Stimulated activated CD4-positive, alpha-beta T cell treated with anti-CD3 and anti-CD28 coated beads, Interleukin-2, amount 100 ng/mL, for 4 hours (primary cell): ENCODE data around the gene BICRAL.
"Not testable (repeated sequence)": the region's sequence is repeated elsewhere in the genome, so short reads cannot be mapped to it uniquely, and the experiment has no call there.

Source experiments
- DNase-seq: peaks from one replicate; pipeline ENCODE4 v3.0.0-alpha.2; 2020; ENCODE audit warnings: low read depth

Gene BICRAL

GRCh38 chr6:42781796-42782688, at the start of gene BICRAL:
BICRAL (plus strand) TSS chr6:42782052; CDS start chr6:42822023, 39,971 bp downstream.
- DNase-seq: peak; percentile 57

GRCh38 chr6:42733867-42734481, 47.9 kb upstream of the BICRAL start:
- DNase-seq: not testable (repeated sequence)

GRCh38 chr6:42735976-42736375, 45.9 kb upstream of the BICRAL start:
- DNase-seq: no peak

- DNase-seq: no peak
Measured at GRCh38 chr6:42740725-42741124, 41.1 kb upstream of the BICRAL start.

GRCh38 chr6:42742116-42742894, 39.5 kb upstream of the BICRAL start:
- no peak for DNase-seq

DNA sequence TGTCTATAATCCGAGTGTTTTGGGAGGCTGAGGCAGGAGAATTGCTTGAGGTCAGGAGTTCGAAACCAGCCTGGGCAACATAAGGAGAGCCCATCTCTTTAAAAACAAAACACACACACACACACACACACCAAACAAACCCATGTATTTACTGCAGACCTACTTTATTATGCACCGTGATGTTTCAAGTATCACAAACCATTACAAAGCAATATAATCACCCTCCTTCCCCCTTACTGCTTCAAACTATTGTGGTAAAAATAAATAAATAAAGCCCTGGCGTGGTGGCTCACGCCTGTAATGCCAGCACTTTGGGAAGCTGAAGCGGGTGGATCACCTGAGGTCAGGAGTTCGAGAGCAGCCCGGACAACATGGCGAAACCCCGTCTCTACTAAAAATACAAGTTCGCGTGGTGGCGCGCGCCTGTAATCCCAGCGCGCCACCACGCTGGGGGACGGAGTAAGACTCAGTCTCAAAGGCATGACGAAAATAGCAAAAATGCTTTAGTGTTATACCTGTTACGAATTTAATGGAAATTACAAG, 37.4 kb upstream of the BICRAL start:
- DNase-seq: no peak

DNA sequence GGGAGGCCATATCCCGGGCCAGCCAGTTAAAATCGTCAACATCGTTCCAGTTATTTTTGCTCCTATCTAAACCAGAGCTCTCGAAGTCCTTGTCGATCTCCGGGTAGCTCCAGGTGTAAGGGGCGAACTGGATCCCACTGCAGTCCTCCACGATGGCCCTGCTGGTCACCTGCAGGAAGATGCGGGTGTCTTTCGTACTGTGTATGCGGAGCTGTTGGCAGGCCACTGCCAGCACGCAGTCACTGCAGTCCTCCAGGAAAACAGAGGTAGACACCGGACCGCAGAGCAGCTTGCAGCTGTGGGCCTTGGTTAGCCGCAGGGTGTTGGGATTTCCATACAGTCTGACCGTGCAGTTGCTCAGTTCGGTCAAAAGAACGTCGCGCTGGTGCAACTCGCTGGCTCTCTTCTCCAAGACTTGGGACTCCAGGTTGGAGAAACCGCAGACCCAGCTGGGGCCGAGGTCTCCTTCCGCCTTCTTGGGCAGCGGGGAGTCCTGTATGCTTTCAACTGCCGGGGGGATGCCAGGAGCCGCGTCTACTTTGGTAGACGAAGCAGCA, 36.7 kb upstream of the BICRAL start:
- DNase-seq: no peak

DNA sequence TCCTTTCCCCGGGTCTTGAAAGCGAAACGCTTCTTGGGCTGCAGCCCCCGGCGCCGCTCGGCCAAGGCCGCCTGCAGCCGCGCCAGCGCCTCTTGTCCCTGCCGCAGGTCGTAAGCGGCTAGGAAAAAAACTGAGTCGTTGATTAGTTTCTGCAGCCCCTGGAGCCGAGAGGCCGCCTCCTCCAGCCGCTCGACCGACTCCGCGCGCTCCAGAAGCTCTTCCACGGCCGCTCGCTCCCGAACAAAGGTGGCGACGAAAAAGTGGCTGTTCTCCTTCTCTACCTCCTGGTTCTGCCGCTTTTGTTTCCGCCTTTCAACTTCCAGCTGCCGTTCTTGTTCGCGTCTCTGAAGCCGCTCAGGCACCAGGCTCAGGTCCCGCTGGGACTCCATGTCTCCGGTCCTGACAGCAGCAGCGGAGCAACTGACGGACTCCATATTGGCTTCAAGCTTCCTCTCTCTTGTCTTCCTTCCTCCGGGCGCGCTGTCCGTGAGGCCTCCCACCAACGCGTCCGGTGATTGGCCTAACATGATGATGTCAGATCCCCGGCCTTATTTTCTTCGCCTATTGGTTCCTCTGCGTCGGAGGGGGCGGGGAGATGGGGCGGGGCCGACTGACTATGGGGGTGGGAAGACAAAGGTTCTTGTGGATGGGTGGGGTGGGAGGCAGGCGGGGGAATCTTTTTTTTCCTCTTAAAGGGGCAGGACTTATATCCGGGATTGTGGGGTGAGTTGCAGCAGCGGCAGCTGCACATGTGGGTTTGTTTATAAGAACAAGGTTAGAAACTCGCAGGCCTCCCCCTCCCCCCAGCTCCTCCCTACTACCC, 36.0 kb upstream of the BICRAL start, which contains the start of gene TBCC:
Gene TBCC (minus strand): TSS at position 464 of the 823 bp plus-strand sequence. CDS start 30 bp downstream, at position 434.
- peak; percentile 90 for DNase-seq

- peak; percentile 52 for DNase-seq
Measured at GRCh38 chr6:42746463-42747391, 35.1 kb upstream of the BICRAL start.

GRCh38 chr6:42748203-42748898, 33.5 kb upstream of the BICRAL start:
- DNase-seq: no peak

GRCh38 chr6:42751055-42751454, 30.8 kb upstream of the BICRAL start:
- no peak for DNase-seq

DNA sequence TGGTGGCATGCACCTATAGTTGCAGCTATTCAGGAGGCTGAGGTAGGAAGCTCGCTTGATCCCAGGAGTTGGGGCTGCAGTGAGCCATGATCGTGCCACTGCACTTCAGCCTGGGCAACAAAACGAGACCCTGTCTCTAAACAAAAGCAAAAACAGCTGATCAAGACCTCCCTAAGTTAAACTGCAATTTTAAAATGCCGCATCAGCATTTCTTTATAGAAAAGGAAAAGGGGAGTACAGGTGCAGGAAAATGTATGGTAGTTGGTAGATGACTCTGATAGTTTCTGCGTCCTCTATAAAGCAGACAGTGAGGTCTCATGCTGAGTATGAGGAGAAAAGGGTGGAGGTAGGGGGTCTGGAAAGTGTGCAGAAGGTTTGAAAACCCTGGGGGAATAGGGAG, 27.1 kb upstream of the BICRAL start:
- no peak for DNase-seq

DNA sequence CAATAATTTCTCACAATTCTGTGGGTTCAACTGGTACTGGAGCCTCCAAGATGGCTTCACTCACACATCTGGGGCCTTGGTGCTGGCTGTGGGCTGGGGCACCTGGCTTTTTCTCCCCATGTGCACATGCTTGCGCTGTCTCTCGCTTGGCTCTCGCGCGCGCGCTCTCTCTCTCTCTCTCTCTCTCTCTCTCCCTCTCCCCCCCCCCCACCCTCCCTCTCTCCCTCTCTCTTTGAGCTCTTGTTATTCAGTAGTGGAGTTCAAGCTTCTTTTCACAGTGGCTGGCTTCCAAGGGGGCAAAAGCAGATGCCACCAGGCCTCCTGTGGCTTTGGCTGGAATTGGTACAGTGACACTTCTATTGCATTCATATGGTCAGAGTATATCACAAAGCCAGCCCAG, 25.1 kb upstream of the BICRAL start:
- no peak for DNase-seq

DNA sequence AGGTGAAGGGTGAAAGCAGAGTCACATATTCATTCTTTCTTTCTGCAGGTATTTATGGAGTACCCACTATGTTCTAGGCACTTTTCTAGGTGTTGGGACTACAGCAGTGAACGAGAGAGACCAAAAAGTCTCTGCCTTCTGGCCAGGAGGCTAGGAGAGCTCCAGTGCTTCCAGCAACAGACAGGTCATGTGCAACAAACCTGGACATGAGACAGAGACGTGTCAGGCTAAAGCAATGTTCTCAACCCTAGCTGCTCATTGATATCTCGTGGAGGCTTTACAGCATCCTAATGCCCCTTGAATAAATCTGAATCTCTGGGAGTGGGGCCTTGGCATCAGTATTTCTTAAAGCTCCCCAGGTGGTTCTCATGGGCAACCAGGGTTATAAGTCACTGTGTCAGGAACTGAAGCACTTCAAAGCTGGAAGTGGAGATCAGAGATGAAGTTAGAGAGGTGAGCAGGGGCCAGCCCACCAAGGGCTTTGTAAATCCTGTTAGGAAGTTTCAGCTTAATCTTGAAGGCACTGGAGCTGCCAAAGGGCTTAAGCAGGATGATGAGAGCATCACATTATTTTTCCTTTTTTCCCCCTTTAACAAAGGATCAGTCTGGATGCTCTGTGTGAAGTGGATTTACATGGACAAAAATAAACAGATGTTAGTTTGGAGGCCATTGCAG, 23.0 kb upstream of the BICRAL start:
- no peak for DNase-seq

- DNase-seq: no peak
Measured at GRCh38 chr6:42761287-42762067, 20.4 kb upstream of the BICRAL start.

DNA sequence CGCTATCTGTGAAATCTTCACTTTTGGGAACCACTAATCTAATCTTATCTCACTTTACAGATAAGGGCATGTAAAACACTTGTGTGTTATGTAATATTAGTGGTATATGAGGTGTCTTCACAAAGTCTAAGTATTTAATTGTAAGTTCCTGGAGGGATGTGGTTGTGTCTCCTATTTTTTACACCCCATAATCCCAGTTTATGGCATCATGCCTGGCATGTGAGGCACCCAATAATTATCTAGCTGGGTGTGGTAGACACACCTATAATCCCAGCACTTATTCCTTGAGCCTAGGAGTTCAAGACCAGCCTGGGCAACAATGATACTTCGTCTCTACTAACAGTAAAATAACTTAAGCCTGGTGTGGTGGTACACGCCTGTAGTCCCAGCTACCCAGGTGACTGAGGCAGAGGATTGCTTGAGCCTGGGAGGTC, 19.4 kb upstream of the BICRAL start:
- DNase-seq: no peak

GRCh38 chr6:42762950-42763349, 18.9 kb upstream of the BICRAL start:
- no peak for DNase-seq
